HG03354 (cell line): ENCODE data around the gene DGKI.

Experiments
- ATAC-seq: cut with Tn5 transposase; IDR thresholded peaks from one replicate; pipeline ENCODE4 v1.9.1; 2021; ENCODE audit warnings: mild to moderate bottlenecking; ENCODE audit not compliant: unreplicated experiment, poor library complexity, severe bottlenecking

DGKI gene

GRCh38 chr7:137345799-137346449 is 500.9 kb downstream of the DGKI start:
- ATAC-seq, result no peak

DNA sequence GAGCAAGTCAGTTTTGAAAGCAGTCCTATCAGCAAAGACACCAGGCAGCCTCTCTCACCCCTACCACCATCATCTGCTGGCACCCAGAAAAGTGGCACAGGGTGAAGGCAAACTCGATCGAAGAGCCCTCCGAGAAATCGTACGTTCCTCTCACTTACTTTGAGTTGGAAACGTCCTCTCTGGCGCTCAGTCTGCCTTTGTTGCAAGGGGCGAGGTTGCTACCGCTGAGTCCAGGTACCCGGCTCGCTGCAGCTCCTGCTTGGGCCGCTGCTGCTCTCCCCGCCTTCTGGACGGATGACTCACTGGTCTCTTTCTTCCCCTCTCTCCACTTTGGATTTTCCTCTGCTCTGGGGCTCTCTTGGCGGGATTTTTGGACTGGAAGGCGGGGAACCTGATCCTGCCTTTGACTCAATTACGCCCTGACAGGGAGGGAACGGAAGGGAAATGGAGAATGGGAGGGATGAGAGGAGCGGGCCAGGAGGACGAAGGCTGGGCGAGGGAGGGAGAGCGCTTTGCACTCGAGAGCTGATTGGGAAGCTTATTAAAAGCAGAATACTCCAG is 503.4 kb downstream of the DGKI start, which contains the start of gene PTN:
Gene PTN (minus strand): TSS at position 453 of the 561 bp plus-strand sequence. CDS start 88,760 bp downstream, outside the sequence.
- ATAC-seq, result no peak

- ATAC-seq, result no peak
Measured at GRCh38 chr7:137342828-137343261, 503.9 kb downstream of the DGKI start.

DNA sequence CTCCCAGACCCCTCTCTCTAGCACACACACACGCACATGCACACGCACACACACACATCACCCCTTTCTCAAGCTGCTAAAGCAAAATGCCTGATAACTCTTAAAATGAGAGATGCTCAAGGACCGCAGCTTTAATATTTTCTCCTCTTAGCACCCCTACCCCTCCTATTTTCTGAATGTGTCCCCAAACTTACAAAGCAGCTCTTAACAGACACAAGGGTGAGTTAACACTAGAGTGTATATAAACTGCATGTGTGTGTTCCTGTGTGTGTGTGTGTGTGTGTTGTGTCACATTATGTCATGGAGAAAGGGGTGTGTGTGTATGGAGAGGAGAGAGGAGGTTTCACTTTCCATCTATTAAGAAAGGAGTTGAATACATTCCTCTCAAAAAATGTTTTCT is 504.5 kb downstream of the DGKI start:
- ATAC-seq, result no peak

DNA sequence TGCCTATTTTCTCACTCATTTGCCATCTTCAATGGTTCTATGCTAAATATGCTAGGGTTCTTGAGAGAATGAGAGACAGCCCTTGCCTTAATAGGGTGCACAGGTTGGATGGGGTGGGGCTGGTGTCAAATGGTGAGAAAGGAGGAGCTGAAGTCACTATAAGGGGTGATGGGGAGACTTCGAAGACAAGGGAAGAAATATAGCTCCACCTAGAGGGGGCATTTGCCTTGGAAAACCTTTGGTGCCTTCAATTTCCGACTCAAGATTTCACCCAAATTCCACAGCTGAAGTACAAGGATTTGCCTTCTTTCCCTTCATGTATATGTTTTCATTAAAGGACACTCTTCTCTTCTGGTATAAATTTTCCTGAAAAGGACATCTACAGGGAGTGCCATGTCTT is 508.9 kb downstream of the DGKI start:
- no peak for ATAC-seq

GRCh38 chr7:137335814-137336213 is 511.0 kb downstream of the DGKI start:
- no peak for ATAC-seq

GRCh38 chr7:137331378-137331777 is 515.4 kb downstream of the DGKI start:
- no peak for ATAC-seq
